IPS-11a (cell line): ENCODE data around the gene OTOF.

ENCODE experiments used
- H3K4me3 ChIP-seq: one replicate; pipeline ENCODE4 v1.5.1; 2013; ENCODE audit warnings: low read depth, low read length, control low read depth

OTOF gene

DNA sequence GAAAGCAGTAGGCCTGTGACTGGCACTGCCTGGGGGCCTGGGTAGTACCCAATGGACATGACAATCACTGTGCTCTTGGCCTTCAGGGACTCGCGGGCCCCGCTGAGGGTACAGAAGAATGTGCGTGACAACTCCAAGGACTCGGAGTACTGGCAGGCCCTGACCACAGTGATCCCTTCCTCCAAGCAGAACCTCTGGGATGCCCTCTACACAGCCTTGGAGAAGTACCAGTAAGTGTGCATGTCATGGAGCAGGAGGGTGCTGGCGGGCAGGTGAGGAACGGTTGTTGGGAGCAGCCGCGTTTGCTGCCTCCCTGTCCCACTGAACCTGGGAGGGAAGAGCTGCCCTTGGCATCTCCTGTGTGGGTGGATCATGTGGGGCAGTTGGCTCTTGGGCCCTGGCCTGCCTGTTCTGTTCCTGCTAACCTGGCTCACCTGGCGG is 23.3 kb downstream of the OTOF start:
- no peak overlapping the region for H3K4me3 ChIP-seq

DNA sequence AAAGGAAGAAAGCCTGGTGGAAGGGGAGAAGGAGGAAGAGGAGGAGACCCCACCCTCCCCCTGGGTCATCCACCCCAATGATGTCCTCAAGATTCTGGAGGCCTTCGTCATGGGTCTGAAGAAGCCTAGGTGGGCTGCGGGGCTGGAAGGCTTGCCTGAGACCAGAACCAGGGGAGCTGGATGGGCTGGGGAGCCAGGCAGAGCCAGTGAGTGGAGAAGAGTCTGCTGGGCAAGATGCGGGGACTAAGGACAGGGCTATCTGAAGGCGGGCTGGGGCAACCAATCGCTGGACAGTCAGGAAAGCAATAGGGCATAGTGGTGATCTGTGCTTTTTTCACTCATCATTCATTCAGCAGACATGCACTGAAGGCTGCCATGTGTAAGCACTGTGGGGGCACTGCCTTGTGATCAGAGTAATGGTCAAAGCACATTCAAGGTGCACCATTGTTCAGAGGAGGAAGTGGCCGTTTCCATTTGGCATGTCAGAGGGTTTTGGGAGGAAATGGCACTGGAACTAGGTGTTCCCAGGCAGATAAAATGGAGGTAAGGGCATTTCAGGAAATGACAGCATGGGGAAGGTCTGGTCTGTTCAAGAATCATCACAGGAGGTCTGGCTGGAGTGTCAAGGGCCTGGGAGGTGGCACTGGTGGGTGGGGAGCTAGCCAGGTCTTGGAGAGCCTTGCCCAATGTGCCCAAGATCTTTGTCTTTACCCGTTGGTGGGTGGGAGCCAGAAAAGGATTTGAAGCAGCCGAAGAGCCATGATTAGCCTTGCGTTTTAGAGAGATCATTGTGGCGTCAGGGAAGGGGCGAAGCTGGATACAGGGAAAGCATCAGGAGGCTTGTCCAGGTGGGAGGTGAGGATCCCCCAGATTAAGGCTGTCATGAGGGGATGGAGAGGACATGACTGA is 24.2 kb downstream of the OTOF start:
- no peak overlapping the region for H3K4me3 ChIP-seq

GRCh38 chr2:26451700-26452099 is 26.2 kb downstream of the OTOF start:
- no peak overlapping the region for H3K4me3 ChIP-seq

DNA sequence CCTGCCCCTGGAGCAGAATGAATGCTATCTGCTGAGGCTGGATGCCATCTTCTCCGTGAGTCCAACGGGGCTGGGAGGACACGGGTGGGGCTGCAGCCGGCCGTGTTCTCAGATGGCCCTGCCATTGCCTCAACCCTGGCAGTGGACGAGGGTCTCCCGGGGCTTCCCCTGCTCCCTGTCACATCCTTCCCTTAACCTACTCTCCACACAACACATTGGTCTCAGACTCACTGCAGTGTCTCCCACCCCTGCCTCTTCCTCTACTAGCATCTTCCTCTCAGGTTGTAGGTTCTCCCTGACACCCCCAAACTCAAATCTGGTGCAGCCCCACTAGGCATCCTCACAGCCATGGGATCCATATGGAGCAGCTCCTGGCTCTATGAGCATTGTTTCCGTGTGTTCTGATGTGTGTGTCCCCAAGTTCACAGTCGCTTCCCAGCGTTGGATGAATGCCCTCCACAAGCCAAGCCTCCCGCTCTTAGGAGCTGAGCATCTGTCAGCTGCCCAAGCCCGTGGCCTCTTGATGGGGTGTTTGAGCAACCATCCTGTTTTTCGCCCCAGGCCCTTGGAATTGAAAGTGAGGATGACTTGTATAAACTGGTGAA is 27.8 kb downstream of the OTOF start:
- H3K4me3 ChIP-seq = no peak overlapping the region

DNA sequence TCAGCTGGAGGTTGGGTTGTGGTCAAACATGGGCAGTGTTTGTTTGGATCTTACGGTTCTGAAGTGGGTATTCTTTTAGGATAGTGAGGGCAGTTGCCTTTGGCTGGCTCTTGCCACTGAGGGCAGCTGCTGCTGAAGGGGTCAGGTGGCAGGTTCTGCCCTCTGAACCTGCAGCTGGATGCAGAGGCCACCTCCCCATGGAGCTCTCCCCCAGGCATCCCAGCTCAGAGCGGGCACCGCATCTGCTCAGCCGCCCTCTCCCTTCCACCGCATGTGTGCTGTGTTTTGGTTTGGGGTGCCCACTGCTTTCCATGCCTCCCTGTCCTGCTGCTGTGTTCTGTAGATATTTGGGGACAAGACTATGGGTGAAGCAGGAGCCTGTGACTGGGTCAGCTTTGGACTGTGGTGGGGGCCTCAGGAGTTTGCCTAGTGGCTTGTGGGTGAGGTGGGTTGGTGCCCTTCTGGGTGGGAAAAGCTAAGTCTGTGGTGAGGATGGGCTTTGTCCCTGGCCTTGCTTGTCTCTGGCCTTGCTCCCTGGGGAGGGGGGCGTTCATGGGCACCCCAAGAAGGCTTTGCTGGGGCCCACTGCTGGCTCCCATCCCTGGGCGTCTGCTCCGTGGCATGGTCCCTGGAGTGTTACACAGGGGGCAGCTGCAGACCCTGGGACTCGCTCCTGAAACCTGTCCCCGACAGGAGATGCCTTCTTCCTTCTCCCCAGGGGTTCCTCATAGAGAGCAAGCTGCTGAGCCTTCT is 28.5 kb downstream of the OTOF start:
- H3K4me3 ChIP-seq = no peak overlapping the region

GRCh38 chr2:26448651-26449050 is 29.3 kb downstream of the OTOF start:
- no peak overlapping the region for H3K4me3 ChIP-seq

DNA sequence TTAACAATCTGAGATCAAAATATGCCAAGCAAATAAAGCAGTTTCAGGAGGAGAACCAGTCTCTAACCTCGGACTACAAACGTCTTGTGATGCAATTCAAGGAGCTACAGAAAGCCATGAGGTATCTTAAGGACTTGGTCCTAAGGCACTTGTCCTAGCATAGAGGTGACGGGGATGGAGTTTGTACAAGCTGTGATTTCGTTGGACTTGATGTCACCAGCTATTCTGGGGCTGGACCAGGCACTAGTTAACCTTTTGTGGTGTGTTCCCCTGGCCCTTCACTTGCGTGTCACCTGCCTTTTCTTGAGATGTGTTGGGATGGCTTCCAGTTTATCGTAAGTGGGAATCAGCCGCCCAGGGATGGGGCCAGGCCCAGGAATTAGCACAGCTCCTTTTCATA is 33.7 kb downstream of the OTOF start:
- H3K4me3 ChIP-seq = no peak overlapping the region

DNA sequence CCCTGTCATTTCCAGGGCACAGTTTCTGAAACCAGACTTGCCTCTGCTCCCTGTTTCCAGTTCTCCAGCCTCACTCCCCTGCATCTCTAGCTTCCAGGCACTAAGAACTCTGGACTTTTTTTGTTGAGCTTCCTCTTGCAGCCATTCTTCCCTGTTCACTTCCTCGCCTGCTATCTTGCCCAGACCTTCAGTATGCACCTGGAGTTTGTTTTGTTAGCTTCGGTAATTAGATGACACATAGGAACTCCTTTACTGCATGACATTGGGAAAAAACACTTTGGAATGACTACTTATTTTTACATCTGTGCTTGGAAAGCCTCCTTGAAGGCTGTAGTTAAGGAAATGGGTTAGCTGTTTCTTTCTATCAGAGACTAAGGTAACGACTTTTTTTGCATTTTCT is 35.2 kb downstream of the OTOF start:
- H3K4me3 ChIP-seq = no peak overlapping the region

GRCh38 chr2:26442301-26442700 is 35.6 kb downstream of the OTOF start:
- no peak overlapping the region for H3K4me3 ChIP-seq

- no peak overlapping the region for H3K4me3 ChIP-seq
These were observed 39.0 kb downstream of the OTOF start for GRCh38 chr2:26438926-26439325.

DNA sequence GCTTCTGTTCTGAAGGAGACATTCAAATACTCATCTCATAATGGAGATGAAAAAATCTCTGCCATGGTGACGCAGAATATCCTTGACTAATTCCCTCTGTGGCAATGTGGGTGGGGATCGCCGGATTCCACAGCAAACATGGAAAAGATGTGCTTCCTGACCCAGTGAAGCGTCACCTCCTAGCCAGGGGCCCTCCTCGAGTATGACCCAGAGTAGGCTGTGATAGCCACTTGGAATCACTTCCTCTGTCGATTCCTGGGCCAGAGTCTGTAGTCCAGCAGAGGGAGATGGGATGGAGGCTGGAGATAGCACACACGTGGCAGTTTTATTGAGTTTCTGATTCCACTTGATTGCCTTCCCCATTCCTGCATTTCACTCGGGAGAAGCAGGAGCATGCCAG is 39.4 kb downstream of the OTOF start:
- no peak overlapping the region for H3K4me3 ChIP-seq

GRCh38 chr2:26435106-26435505 is 42.8 kb downstream of the OTOF start:
- no peak overlapping the region for H3K4me3 ChIP-seq

- H3K4me3 ChIP-seq = no peak overlapping the region
These were observed 45.1 kb downstream of the OTOF start for GRCh38 chr2:26432859-26433258.

DNA sequence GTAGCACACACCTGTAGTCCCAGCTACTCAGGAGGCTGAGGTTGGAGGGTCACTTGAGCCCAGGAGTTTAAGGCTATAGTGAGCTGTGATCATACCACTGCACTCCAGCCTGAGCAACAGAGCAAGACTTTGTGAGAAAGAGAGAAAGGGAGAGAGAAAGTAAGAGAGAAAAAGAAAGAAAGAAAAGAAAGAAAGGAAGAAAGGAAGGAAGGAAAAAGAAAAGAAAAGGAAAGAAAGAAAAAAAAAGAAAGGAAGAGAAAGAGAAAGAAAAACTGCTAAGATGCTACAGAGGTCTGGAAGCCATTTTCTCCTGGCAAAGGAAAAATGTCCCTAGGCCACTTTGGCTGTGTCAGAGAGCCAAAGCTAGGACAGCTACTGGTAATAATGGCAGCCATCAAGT is 45.6 kb downstream of the OTOF start:
- H3K4me3 ChIP-seq = no peak overlapping the region

- no peak overlapping the region for H3K4me3 ChIP-seq
These were observed 47.1 kb downstream of the OTOF start for GRCh38 chr2:26430826-26431225.

DNA sequence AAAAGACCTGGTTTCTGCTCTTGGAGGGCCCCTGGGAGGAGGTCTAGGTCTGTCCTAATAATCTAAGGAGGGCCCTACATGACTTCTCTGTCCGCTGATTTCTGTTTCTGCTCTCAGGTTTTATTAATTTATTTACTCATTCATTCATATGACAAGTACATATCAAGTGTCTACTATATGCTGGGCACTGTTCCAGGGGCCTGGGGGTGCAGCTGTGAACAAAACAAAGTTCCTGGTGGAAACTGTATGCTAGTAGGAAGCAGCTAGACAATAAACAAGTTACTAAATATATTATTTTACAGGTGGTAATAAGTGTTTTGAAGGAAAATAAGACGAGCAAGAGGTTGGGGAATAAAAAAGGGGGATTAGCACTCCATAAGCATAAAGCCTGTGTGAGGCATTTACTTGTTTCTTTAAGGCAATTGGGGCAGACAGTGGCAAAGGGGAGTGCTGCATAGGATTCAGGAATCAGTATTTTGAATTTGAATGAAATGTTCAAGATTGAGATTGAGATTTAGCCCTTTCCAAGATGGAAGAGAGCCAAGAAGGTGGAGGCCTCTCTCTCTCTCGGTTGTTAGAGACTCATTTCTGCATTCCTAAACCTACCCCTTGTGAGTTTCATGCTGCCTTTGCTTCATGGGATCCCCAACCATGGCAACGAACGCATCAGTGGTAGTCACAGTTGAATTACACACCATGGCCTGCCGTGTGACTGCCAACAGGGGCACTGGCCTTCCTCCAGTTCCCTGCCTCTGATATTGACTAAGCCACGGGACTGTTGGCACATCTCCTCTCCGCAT is 47.9 kb downstream of the OTOF start:
- no peak overlapping the region for H3K4me3 ChIP-seq

- H3K4me3 ChIP-seq = no peak overlapping the region
These were observed 49.1 kb downstream of the OTOF start for GRCh38 chr2:26428846-26429245.

DNA sequence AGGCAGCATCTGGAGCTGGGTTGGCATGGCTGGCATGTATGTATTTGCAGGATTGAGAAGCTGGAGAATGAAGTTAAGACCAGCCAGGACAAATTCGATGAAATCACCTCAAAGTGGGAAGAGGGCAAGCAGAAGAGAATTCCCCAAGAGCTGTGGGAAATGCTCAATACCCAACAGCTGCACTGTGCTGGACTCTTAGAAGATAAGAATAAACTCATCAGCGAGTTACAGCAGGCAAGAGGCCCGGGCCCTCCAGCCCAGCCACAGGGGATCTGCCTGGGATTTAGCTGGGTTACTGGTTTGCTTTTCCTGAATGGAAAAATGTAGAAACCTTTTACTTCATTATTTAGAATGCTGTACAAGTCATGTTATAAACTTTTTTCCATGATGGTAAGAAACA is 53.7 kb downstream of the OTOF start:
- no peak overlapping the region for H3K4me3 ChIP-seq

GRCh38 chr2:26423750-26424149 is 54.2 kb downstream of the OTOF start:
- H3K4me3 ChIP-seq = no peak overlapping the region

DNA sequence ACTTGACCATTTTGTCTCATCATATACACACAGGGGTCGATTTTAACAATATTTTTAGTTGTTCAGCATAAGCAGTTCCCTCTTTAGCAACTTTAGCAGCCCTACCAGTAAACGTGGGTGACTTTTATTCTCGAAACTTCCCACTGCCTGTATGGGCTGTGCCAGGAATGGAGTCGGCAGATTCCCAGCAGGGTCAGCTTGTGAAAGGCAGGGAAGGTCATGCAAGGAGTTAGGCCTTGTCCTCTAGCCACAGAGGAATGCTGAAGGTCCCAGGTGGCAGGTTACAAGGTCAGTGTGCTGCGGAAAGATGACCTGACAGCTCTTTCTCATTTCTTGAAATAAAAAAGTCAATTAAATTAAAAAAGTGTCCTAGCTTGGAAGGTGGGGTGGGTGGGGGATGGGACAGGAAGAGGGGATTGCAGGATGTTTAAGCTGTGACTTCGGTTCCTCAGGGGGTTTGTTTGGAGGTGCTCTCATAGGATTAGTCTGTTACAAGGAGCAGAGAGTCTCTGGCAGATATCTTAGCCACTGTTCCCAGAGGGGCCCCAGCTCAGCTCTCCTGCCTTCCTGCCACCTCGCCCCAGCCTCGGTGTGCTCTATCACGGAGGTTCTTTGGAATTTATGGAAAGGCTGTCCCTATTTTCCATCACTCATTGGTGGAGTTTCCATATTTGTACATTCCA is 54.8 kb downstream of the OTOF start:
- no peak overlapping the region for H3K4me3 ChIP-seq
